ENCODE data around the gene DNAJC3.
"Not testable (repeated sequence)": the region's sequence is repeated elsewhere in the genome, so short reads cannot be mapped to it uniquely, and the experiment has no call there.

The DNAJC3 gene

DNA sequence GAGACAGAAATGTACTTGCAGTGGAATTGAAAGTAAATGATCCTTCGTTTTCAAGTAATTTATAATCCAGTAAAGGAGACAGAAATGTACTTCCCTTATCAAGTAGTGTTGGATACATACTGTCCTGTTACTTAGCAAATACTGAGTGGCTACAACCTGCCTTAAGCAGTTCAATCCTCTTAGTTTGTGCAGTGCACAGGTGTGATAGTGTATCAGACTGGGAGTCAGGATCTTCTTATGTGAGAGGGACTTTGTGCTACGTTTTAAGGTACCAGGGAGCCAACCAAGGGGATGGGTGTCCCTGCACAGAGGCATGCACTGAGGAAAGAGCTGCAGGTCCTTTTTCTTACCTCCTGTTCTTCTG lies 111.1 kb downstream of the DNAJC3 start:
- no peak overlapping the region for H3K4me3 ChIP-seq (ENCODE audit: low read depth, low read length)
- H3K4me1 ChIP-seq (ENCODE audit: control insufficient read depth, insufficient read depth, low read length) = no peaks in the 10 kb centered on the region
- peaks cover 2% of the 10 kb centered on the region for H3K36me3 ChIP-seq (ENCODE audit: control insufficient read depth, insufficient read depth, low read length)
- H3K27me3 ChIP-seq (ENCODE audit: control insufficient read depth, insufficient read depth, low read length) = no peaks in the 10 kb centered on the region
- H3K9me3 ChIP-seq (ENCODE audit: control insufficient read depth, insufficient read depth, low read length) = no peaks in the 10 kb centered on the region
- H3K9ac ChIP-seq (ENCODE audit: low read depth, low read length) = no peak overlapping the region

DNA sequence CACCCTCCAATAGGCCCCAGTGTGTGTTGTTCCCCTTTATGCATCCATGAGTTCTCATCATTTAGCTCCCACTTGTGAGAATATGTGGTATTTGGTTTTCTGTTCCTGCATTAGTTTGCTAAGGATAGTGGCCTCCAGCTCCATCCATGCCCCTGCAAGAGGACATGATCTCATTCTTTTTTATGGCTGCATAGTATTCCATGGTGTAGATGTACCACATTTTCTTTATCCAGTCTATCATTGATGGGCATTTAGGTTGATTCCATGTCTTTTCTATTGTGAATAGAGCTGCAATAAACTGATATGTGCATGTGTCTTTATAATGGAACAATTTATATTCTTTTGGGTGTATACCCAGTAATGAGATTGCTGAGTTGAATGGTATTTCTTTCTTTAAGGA lies 112.4 kb downstream of the DNAJC3 start:
- not testable (repeated sequence) for H3K4me1 ChIP-seq (ENCODE audit: control insufficient read depth, insufficient read depth, low read length); H3K27me3 ChIP-seq (ENCODE audit: control insufficient read depth, insufficient read depth, low read length); H3K4me3 ChIP-seq (ENCODE audit: low read depth, low read length); H3K9ac ChIP-seq (ENCODE audit: low read depth, low read length); H3K36me3 ChIP-seq (ENCODE audit: control insufficient read depth, insufficient read depth, low read length); H3K9me3 ChIP-seq (ENCODE audit: control insufficient read depth, insufficient read depth, low read length)

DNA sequence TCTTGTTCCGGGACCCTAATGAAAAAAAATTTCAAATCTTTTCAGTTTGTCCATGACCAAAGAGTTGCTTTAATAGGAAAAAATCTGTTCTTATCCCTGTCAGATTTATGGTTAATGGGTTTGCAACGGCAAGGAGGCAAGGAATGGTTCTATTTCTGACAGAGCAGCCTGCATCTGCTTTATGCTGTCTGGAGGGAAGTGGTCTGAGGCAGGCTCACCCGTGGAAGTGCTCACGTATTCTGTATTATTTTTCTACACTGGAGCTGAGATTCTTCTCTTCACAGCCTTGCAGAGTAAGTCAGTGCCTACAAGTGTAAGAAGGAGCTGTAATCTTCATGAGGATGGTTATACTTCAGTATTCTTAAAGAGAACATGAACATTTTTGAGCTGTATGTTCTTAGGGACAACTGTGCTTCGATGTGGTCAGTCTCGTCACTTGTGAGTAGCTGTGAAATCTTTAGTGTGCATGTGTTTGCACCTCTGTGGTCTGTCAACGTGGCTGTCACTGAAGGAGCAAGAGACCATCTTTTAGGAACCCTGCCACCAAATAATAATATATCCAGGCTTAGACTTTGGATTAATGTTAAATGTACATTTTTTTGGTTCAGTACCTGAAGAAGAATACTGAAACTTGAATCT lies 114.3 kb downstream of the DNAJC3 start:
- no peaks in the 10 kb centered on the region for H3K9me3 ChIP-seq (ENCODE audit: control insufficient read depth, insufficient read depth, low read length)
- peaks cover 2% of the 10 kb centered on the region for H3K36me3 ChIP-seq (ENCODE audit: control insufficient read depth, insufficient read depth, low read length)
- no peaks in the 10 kb centered on the region for H3K27me3 ChIP-seq (ENCODE audit: control insufficient read depth, insufficient read depth, low read length)
- H3K9ac ChIP-seq (ENCODE audit: low read depth, low read length) = no peak overlapping the region
- H3K4me3 ChIP-seq (ENCODE audit: low read depth, low read length) = no peak overlapping the region
- no peaks in the 10 kb centered on the region for H3K4me1 ChIP-seq (ENCODE audit: control insufficient read depth, insufficient read depth, low read length)

DNA sequence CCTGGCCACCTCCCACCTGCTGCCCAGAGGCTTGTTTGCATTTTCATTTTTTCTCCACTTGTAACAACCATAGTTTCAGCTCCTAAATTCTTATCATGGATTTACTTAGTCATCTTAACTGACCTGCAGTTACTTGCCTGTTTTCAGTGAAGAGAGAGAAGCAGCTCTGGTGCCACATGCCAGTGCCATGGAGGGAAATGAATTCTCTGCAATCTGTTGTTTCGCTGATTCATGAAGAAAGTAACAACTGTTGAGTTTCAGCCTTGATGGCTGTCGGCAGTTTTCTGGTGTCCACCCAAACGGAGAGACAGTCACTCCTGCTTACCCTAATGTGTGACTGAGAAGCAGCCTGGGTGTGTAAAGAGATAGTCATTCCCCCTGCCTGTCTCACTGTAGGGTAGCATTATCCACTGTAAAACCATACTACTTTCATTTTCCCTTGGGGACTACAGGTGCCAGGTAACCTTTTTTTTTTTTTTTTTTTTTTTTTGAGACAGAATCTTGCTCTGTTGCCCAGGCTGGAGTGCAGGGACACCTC lies 116.1 kb downstream of the DNAJC3 start:
- no peak overlapping the region for H3K4me3 ChIP-seq (ENCODE audit: low read depth, low read length)
- no peaks in the 10 kb centered on the region for H3K4me1 ChIP-seq (ENCODE audit: control insufficient read depth, insufficient read depth, low read length)
- H3K9ac ChIP-seq (ENCODE audit: low read depth, low read length) = no peak overlapping the region
- H3K36me3 ChIP-seq (ENCODE audit: control insufficient read depth, insufficient read depth, low read length) = peaks cover 2% of the 10 kb centered on the region
- no peaks in the 10 kb centered on the region for H3K27me3 ChIP-seq (ENCODE audit: control insufficient read depth, insufficient read depth, low read length)
- H3K9me3 ChIP-seq (ENCODE audit: control insufficient read depth, insufficient read depth, low read length) = no peaks in the 10 kb centered on the region

DNA sequence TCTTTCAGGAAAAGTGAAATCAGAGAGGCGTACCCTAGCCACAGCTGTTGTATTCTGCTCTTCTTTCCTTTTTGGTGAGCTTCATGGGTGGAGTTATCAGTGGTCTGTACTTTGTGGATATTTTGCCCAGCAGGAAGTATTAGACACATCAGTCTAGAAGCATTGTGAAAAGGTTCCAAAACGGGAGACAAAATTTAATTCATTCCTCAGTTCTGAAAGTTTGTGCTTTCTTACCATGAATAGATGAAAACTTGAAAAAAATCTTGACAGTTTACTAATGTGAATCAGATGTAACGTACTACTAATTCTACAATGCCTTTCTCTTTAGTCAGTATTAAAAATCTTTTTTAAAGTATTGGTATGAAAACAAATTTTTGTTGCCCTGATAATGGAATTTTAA lies 116.8 kb downstream of the DNAJC3 start:
- H3K36me3 ChIP-seq (ENCODE audit: control insufficient read depth, insufficient read depth, low read length) = peaks cover 2% of the 10 kb centered on the region
- H3K9me3 ChIP-seq (ENCODE audit: control insufficient read depth, insufficient read depth, low read length) = no peaks in the 10 kb centered on the region
- H3K27me3 ChIP-seq (ENCODE audit: control insufficient read depth, insufficient read depth, low read length) = no peaks in the 10 kb centered on the region
- H3K4me3 ChIP-seq (ENCODE audit: low read depth, low read length) = no peak overlapping the region
- H3K9ac ChIP-seq (ENCODE audit: low read depth, low read length) = no peak overlapping the region
- no peaks in the 10 kb centered on the region for H3K4me1 ChIP-seq (ENCODE audit: control insufficient read depth, insufficient read depth, low read length)

DNA sequence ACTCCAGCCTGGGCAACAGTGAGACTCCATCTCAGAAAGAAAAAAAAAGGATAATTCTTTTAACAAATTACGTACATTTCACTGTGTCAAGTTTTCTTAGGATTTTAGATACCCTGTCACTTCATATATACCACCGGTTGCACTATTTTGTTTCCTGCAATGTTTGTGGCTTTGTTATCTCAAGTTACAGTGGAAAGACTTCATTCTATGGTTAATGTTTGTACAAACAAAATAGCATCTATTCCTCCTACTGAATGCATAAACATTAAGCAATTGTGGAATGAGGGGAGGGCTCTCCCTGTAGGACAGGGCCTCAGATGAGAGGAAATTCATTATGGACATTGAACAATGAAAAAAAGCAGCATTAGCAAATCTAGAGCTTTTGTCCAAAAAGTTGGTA lies 120.1 kb downstream of the DNAJC3 start:
- no peak overlapping the region for H3K4me3 ChIP-seq (ENCODE audit: low read depth, low read length)
- no peaks in the 10 kb centered on the region for H3K27me3 ChIP-seq (ENCODE audit: control insufficient read depth, insufficient read depth, low read length)
- no peaks in the 10 kb centered on the region for H3K9me3 ChIP-seq (ENCODE audit: control insufficient read depth, insufficient read depth, low read length)
- H3K36me3 ChIP-seq (ENCODE audit: control insufficient read depth, insufficient read depth, low read length) = no peaks in the 10 kb centered on the region
- no peak overlapping the region for H3K9ac ChIP-seq (ENCODE audit: low read depth, low read length)
- no peaks in the 10 kb centered on the region for H3K4me1 ChIP-seq (ENCODE audit: control insufficient read depth, insufficient read depth, low read length)

DNA sequence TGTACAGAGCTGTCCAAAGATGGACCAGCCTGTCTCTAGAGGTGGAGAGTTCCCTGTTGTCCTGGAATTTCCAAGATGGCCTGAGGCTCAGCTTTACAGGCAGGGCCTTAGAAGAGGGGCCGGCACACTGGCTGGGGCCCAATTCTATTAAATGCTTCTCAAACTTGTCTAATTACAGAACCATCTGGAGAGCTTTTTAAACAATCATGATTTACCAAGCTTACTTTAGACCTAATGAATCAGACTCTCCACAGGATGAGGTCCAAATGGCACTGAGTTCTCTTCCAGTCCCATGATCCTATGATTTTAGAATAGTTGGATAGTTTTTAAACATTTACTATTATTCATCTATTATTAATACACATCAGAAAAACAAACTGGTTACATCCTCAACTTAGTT lies 123.5 kb downstream of the DNAJC3 start:
- Histone ChIP-seq H3K27me3 (ENCODE audit: control insufficient read depth, insufficient read depth, low read length) (no peaks in the 10 kb centered on the region), H3K4me1 (ENCODE audit: control insufficient read depth, insufficient read depth, low read length) (no peaks in the 10 kb centered on the region), H3K4me3 (ENCODE audit: low read depth, low read length) (no peak overlapping the region), H3K9ac (ENCODE audit: low read depth, low read length) (no peak overlapping the region), H3K9me3 (ENCODE audit: control insufficient read depth, insufficient read depth, low read length) (no peaks in the 10 kb centered on the region), H3K36me3 (ENCODE audit: control insufficient read depth, insufficient read depth, low read length) (no peaks in the 10 kb centered on the region)

DNA sequence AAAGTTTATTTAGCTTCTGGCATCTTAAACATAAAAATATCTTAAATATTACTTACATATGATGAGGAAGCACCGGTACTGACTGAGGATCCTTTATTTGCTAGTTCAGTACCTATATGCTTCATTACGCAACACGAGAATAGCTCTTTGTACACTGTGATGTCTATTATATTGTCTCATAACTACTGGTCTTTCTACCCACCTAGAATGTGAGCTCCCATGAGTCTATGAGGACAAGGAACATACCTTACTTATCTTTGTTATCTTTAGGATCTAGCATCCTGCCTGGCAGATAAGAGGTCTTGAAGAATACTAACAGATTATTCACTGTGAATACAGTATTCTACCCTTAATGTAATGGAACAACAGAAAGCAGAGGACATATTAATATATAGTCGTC lies 124.9 kb downstream of the DNAJC3 start:
- Histone ChIP-seq H3K4me3 (ENCODE audit: low read depth, low read length) (no peak overlapping the region), H3K36me3 (ENCODE audit: control insufficient read depth, insufficient read depth, low read length) (no peaks in the 10 kb centered on the region), H3K9ac (ENCODE audit: low read depth, low read length) (no peak overlapping the region), H3K27me3 (ENCODE audit: control insufficient read depth, insufficient read depth, low read length) (no peaks in the 10 kb centered on the region), H3K9me3 (ENCODE audit: control insufficient read depth, insufficient read depth, low read length) (no peaks in the 10 kb centered on the region), H3K4me1 (ENCODE audit: control insufficient read depth, insufficient read depth, low read length) (no peaks in the 10 kb centered on the region)

DNA sequence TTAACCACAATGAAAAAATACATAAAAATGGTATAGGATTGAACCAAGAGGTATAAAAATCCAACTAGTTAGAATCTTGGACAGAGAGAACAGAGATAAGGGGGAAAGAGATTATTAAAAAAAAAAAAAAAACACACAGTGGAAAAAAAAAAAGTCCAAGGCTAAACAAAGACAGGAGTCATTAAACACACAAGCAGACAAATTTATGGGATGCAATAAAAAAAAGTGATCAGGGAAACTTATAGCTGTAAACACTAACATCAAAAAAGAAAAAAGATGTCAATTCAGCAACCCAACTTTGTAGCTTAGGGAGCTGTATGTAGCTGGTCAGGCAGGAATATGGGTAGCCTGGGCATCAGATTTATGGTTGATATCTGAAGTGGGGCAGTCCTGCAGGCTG lies 129.0 kb downstream of the DNAJC3 start:
- H3K4me3 ChIP-seq (ENCODE audit: low read depth, low read length) = no peak overlapping the region
- no peak overlapping the region for H3K9ac ChIP-seq (ENCODE audit: low read depth, low read length)
- H3K27me3 ChIP-seq (ENCODE audit: control insufficient read depth, insufficient read depth, low read length) = no peaks in the 10 kb centered on the region
- H3K4me1 ChIP-seq (ENCODE audit: control insufficient read depth, insufficient read depth, low read length) = no peaks in the 10 kb centered on the region
- no peaks in the 10 kb centered on the region for H3K9me3 ChIP-seq (ENCODE audit: control insufficient read depth, insufficient read depth, low read length)
- H3K36me3 ChIP-seq (ENCODE audit: control insufficient read depth, insufficient read depth, low read length) = no peaks in the 10 kb centered on the region

DNA sequence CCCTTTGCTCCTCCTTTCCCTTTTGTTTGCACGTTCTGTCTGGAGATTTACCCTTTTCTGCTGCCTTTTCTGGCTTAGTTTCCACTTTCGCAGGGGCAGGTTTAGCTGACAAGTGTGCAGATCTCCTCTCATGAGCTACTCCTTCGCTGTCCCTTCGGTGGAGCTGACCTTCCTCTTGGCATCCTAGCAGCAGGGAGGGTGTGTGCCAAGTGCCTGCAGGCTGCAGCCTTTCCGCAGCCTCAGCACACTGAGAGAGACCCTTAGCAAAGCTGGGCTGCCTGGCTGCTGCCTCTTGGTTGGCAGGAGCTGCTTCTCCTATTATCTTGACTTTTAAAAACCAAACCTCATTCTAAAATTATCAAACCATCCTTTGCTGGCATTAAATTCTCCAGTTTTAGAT lies 132.5 kb downstream of the DNAJC3 start:
- no peak overlapping the region for H3K4me3 ChIP-seq (ENCODE audit: low read depth, low read length)
- no peaks in the 10 kb centered on the region for H3K9me3 ChIP-seq (ENCODE audit: control insufficient read depth, insufficient read depth, low read length)
- H3K4me1 ChIP-seq (ENCODE audit: control insufficient read depth, insufficient read depth, low read length) = no peaks in the 10 kb centered on the region
- H3K36me3 ChIP-seq (ENCODE audit: control insufficient read depth, insufficient read depth, low read length) = no peaks in the 10 kb centered on the region
- no peak overlapping the region for H3K9ac ChIP-seq (ENCODE audit: low read depth, low read length)
- H3K27me3 ChIP-seq (ENCODE audit: control insufficient read depth, insufficient read depth, low read length) = no peaks in the 10 kb centered on the region

DNA sequence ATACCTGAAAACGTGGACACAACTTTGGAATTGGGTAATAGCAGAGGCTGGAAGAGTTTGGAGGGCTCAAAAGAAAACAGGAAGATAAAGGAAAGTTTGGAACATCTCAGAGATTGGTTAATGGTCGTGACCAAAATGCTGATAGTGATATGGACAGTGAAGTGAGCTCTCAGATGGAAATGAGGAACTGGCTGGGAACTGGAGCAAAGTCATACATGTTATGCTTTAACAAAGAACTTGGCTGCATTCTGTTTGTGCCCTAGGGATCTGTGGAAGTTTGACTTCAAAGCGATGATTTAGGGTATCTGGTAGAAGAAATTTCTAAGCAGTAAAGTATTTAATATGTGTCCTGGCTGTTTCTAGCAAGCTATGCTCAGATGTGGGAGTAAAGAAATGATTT lies 136.2 kb downstream of the DNAJC3 start:
- Histone ChIP-seq H3K9me3 (ENCODE audit: control insufficient read depth, insufficient read depth, low read length) (no peaks in the 10 kb centered on the region), H3K4me1 (ENCODE audit: control insufficient read depth, insufficient read depth, low read length) (no peaks in the 10 kb centered on the region), H3K36me3 (ENCODE audit: control insufficient read depth, insufficient read depth, low read length) (no peaks in the 10 kb centered on the region), H3K9ac (ENCODE audit: low read depth, low read length) (no peak overlapping the region), H3K27me3 (ENCODE audit: control insufficient read depth, insufficient read depth, low read length) (no peaks in the 10 kb centered on the region), H3K4me3 (ENCODE audit: low read depth, low read length) (no peak overlapping the region)

DNA sequence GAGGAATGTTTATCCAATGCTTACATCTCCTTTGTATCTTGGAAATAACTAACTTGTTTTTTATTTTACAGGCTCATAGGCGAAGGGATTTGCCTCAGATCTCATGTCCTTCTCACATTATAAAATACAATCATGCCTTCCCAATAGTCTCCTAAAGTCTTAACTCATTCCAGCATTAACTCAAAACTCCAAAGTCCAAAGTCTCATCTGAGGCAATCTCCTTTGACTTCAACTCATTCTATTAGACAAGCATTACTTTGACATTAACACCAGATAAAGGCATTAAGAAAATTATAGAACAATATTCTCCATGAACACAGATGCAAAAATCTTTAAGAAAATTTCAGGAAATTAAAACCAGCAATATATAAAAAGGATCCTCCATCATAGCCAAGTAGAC lies 137.6 kb downstream of the DNAJC3 start:
- Histone ChIP-seq H3K9ac (ENCODE audit: low read depth, low read length) (no peak overlapping the region), H3K36me3 (ENCODE audit: control insufficient read depth, insufficient read depth, low read length) (no peaks in the 10 kb centered on the region), H3K4me3 (ENCODE audit: low read depth, low read length) (no peak overlapping the region), H3K27me3 (ENCODE audit: control insufficient read depth, insufficient read depth, low read length) (no peaks in the 10 kb centered on the region), H3K4me1 (ENCODE audit: control insufficient read depth, insufficient read depth, low read length) (no peaks in the 10 kb centered on the region), H3K9me3 (ENCODE audit: control insufficient read depth, insufficient read depth, low read length) (no peaks in the 10 kb centered on the region)
